ENCODE measurements around the gene TTLL11. TPM values are rescaled to one million over a fixed set of nuclear protein-coding genes. Genes with fewer than 3 reads are reported as not detected.
A peak's percentile ranks its signal among the peaks of the same experiment; 100 is the strongest.

The TTLL11 gene
- total RNA-seq, 1 donor from 2014 or later, result 6.7 TPM

DNA sequence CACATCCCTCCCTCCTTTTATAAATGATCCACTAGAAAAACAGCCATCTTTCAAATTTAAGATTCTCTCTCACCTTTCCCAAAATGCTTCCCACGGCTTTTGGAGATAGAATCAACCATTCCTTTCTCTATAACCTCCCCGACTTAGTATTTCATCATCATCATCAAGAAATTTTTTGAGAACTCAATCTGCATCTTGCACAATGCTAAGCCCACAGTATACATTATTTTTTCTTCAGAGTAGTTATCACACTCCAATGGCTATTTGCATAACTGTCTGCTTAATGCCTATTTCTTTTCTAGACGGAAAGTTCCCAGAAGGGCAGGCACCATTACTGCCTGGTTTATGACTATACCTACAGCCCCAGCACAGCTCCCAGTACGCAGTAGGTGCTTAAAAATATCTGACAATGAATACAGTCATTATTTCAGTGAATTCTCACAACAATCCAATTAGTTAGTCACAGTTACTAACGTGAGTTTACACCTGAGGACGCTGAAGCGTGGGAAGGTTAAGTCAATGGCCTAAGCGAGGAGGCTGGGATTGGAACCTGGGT, 212.7 kb downstream of the TTLL11 start:
- no peak for DNase-seq

GRCh38 chr9:121878271-121878822, 214.8 kb downstream of the TTLL11 start:
- no peak for DNase-seq

DNA sequence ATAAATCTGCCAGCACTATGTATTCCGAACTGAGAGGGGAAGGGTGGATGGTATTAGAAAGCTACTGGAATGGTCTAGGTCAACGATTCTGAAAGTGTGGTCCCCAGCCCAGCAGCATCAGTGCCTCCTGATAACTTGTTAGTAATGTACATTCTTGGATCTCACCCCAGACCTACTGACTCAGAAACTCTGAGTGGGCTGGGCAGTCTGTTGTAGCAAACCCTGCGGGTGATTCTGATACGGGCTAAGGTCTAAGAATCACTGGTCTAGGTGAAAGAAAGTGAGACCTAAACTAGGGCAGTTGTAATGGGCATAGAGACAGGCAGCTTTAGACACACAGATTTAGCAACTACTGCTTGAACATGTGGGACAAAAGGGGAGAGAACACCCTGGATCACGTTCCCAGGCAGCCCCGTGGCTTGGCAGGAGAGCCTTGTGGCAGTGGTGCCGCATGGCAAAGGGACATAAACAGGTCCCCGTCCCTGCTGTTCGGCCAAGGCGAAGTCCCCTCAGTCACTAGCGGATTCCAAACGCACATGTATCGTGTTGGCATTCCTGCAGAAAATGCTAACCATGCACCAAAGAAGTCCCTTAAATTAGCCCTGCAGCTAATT, 216.3 kb downstream of the TTLL11 start:
- DNase-seq, result no peak

GRCh38 chr9:121876255-121876654, 216.9 kb downstream of the TTLL11 start:
- no peak for DNase-seq

- no peak for DNase-seq
Measured at GRCh38 chr9:121874524-121874923, 218.6 kb downstream of the TTLL11 start.

DNA sequence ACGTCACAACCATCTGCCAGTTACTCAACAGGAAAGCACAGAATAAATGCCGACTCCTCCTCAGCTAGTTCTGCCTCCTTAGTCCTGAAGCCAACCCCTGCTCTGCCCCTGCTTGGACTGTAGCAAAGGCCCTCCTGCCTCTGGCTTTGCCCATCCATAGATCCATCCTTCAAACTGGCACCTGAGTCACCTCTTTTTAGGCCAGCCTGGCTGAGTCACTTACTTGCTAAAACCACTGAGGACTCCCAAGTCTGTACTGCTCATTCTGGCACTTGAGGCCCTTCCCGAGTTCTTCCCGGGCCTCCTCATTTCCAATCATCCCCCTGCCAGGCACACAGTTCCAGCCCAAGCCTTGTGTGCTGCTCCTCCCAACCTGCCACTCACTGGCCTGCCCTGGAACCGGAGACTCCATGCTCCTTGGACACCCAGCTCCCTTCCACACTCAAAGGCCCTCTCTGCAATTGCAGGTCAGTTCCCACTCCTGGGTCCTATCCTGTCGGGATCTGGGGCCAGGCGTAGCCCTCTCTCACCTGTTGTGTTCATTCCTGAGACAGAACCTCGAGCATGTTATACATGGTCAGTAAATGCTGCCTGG, 221.6 kb downstream of the TTLL11 start:
- DNase-seq, result no peak

DNA sequence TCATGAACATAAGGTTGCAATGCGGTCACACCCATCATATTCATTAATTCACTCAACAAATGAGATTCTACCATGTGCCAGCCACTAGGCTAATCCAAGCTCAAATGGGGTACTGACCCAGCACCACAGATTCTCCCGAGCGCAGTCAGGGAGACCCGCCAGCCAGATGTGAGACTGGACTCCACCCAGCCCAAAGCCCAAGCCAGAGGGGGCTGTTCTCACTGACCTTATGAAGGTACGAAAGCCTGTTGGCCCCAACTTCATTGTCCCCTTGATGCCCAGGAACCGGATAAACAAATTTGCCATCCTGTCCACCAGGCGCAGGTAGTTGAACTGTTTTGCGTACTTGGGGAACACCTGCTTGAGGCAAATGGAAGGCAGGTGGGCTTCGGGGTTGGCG, 222.8 kb downstream of the TTLL11 start:
- DNase-seq, result no peak

DNA sequence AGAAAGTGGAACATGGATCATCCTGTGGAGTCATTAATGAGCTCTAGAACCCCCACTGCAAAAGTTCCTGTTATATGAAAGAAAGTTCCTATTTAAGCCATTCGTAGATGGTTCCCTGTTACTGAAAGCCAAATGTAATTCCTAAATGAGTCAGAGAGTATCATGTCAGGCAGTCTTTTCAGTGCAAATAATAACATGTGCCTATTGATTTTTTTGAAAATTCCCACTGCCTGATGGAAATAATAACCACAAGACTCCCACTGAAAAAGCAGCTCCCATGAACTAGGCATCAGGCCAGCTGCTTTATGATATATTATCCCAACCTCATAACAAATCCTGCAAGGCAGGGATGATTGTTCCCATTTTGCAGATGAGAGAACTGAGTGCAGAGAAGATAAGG, 224.5 kb downstream of the TTLL11 start:
- no peak for DNase-seq

- no peak for DNase-seq
Measured at GRCh38 chr9:121866927-121867326, 226.2 kb downstream of the TTLL11 start.

DNA sequence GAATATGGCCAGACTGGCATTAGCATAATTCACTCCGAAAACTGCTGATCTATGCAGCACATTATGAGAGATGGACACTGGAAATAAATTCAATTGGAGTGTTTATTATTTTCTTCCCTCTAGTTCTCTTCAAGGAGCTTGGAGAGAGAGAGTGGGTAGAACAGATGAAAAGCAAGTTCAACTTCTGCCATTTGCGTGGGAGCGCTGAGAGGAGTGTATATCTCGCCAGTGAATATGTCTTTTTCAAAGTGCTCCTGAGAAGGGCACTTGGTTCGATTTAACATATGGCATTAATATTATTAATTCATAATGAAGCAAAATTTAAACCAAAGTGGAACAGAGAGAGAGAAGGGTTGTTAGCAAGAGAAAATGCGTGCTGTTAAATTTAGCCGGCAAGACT, 227.2 kb downstream of the TTLL11 start:
- DNase-seq, result no peak

- DNase-seq, result no peak
Measured at GRCh38 chr9:121865060-121865459, 228.0 kb downstream of the TTLL11 start.

DNA sequence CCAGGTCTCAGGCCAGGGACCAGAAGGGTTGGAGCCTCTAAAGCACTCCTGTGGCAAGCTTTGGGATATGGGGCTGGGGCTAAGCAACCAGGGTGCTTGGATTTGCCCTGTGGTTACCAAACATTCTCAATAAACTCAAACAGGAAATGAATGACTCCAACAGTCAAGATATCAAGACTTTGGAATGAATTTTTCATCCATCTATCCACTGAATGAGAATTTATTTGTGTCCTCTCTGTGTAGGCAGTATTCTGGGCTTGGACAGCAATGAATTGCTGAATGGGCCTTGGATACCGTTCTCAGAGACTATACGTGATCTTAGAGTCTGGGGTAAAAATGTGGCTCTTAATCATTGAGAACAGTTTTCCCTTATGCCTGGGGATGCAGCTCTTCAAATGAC, 229.2 kb downstream of the TTLL11 start:
- DNase-seq, result no peak

- no peak for DNase-seq
Measured at GRCh38 chr9:121862371-121863332, 230.5 kb downstream of the TTLL11 start.

GRCh38 chr9:121861501-121862180, 231.5 kb downstream of the TTLL11 start:
- DNase-seq, result no peak

DNA sequence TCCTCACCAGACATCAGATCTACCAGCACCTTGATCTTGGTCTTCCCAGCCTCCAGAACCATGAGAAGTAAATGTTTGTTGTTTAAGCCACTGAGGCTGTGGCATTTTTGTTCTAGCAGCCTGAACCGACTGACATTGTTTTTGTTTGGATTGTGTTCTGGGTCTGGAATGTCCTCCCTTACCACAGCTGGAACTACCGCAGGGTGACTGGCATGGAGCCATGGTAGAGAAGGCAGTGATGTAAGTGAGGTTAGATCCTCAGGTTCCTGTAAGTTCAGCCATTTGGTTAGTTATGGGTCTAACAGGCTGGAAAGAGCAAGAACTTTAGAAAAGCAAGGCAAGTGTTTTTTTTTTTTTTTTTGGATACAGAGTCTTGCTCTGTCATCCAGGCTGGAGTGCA, 232.4 kb downstream of the TTLL11 start:
- peak; percentile 13 for DNase-seq

DNA sequence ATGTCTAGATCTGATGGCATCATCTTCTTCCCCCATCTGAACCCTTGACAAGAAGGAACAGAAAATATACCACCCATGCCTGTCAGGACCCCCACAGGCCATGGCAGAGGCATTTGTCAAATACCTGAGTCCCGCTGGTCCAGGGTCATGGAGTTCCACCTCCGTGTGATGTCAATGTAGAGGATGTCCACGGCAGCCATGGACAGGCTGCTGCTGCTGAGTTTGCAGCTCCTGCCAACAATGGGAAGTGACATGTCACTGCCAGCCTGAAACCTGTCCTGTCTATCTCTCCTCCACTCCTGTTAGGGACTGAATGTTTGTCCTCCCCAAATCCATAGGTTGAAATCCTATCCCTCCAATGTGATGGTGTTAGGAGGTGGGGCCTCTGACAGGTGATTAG, 232.9 kb downstream of the TTLL11 start:
- no peak for DNase-seq

- no peak for DNase-seq
Measured at GRCh38 chr9:121859646-121860045, 233.5 kb downstream of the TTLL11 start.

DNA sequence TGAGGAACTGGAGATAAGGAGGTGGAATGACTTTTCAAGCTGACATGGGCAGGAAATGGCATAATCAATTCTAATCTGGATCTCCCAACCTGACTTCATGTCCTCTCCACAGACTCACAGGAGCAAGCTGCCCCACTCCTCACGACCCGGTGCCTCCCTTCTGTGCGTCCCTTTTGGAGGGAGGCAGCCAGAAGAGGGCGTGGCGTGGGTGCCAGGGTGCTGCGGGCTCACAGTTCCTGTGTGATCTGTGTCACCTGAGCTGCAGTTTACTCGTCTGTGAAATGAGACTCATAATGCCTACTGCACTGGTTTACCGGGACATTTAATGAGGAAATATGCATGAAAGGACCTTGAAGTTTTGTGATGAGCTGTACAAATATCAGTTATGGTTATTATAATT, 234.3 kb downstream of the TTLL11 start:
- no peak for DNase-seq

- no peak for DNase-seq
Measured at GRCh38 chr9:121857928-121858327, 235.2 kb downstream of the TTLL11 start.

DNA sequence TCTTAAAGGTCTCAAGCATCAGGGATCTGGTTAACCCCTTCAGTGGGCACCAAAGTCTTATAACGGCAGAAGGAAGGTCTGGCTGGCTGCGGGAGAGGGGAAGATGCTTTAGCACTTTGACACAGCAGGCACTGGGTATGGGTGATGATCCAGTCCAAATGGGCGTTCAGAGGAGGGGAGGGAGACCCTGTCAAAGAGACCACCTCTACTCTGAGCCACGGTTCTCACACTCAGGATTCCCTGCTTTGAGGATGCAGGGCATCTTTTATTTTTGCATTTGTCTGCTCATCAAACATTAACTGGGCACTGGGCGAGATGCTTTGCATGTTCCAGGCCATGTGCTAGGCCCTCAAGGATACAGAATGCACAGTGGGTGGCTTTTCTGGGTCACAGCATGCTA, 237.6 kb downstream of the TTLL11 start:
- no peak for DNase-seq

DNA sequence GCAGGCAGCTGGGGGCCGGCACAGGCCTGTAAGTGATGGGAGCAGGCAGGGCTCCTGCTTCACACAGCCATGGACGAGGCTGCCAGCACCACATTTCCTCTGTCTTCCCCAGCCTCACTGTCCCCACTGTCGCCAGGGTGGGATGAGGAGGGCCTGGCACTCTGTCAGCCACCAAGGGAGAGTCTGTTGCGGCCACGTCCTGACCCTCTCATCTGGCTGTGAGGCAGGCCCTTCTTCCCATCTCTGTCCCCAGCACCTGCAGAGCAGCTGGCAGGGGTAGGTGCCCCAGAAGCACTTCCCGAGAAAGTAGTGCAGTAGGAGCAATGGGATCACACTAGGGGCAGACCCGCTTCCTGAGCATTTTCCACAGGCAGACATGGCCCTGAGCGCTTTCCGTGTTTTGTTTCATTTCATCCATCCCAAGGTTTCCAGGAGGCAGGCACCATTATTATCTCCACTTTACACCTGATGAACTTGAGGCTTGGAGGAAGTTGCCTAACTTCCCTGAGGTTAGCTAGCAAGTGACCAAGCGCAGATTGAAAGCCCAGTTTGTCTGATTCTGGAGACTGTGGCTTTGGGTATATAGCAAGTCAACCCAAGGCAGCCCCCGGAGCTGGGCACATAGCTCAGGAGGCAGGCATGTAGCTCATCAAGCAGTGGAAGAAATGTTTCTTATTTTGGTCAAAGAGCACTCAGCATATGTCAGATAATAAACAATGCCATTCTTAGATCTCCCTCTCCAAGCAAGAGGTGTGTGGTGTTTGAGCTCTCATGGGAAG, 239.3 kb downstream of the TTLL11 start:
- DNase-seq, result no peak

Data from skin of body (tissue), 2 donors.